ENCODE results near the gene CLEC14A. TPM values are rescaled to one million over a fixed set of nuclear protein-coding genes. Genes with fewer than 3 reads are reported as not detected.

Gene CLEC14A
- total RNA-seq, 1 experiment from 2014 or later, result not detected

DNA sequence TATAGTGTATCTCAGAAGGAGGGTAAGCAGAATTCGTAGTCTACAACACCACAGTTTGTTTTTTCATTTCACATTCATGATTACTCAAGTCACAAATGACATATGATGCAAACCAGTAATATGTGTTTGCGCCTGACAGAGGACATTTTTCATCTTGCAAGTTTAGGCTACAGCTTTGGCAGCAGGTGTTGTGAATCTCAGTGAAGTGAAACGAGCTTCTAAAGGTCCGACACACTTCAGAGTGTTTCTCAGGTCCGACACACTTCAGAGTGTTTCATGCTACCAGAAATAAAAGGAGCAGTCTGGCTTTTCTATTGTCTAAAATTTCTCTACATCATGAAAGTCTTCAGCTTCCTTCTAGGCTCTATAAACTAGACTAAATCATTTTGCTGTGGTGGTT lies 22.7 kb downstream of the CLEC14A start:
- no peak overlapping the region for H3K4me3 Mint-ChIP-seq (ENCODE audit: low read depth, unreplicated experiment)
- TF ChIP-seq, protein P1, sequence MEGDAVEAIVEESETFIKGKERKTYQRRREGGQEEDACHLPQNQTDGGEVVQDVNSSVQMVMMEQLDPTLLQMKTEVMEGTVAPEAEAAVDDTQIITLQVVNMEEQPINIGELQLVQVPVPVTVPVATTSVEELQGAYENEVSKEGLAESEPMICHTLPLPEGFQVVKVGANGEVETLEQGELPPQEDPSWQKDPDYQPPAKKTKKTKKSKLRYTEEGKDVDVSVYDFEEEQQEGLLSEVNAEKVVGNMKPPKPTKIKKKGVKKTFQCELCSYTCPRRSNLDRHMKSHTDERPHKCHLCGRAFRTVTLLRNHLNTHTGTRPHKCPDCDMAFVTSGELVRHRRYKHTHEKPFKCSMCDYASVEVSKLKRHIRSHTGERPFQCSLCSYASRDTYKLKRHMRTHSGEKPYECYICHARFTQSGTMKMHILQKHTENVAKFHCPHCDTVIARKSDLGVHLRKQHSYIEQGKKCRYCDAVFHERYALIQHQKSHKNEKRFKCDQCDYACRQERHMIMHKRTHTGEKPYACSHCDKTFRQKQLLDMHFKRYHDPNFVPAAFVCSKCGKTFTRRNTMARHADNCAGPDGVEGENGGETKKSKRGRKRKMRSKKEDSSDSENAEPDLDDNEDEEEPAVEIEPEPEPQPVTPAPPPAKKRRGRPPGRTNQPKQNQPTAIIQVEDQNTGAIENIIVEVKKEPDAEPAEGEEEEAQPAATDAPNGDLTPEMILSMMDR (IDR thresholded peaks at IDR 0.05; ENCODE audit: unreplicated experiment), result no peak
- no peak overlapping the region for H3K27ac Mint-ChIP-seq (ENCODE audit: unreplicated experiment)
- peaks cover 33% of the 10 kb centered on the region for H3K27me3 Mint-ChIP-seq (ENCODE audit: unreplicated experiment)
- peaks cover 4% of the 10 kb centered on the region for H3K9me3 Mint-ChIP-seq (ENCODE audit: low read depth, unreplicated experiment)
- no peak for DNase-seq
- CTCF ChIA-PET, result no interaction called here
- intact Hi-C loops (cut with micrococcal nuclease; ENCODE audit: unreplicated experiment), result no loop called here
- no peaks in the 10 kb centered on the region for H3K4me1 Mint-ChIP-seq (ENCODE audit: low read depth, unreplicated experiment)
- no TSS peak for BruUV-seq (replicated peaks)
- H3K36me3 Mint-ChIP-seq (ENCODE audit: insufficient read depth, unreplicated experiment), result no peaks in the 10 kb centered on the region

DNA sequence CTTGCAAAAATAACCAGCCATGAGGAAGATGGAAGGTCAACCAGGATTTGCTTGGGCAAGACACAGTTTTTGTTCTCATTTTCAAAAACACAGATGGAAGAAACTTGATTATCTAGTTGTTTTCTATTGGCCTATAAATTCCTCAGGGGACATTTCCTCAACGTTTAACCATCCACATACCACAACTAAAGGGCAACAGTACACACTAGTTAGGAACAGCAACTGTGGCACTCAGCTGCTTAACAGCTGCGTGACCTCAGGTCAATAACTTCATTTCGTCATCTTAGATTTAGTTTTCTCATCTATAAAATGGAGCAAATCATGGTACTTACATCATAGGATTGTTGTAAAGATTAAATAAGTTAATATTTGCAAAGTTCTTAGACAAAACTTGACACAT lies 29.5 kb downstream of the CLEC14A start:
- H3K4me3 Mint-ChIP-seq (ENCODE audit: low read depth, unreplicated experiment), result no peak overlapping the region
- no peaks in the 10 kb centered on the region for H3K4me1 Mint-ChIP-seq (ENCODE audit: low read depth, unreplicated experiment)
- no TSS peak for BruUV-seq (replicated peaks)
- no peak for DNase-seq
- H3K27me3 Mint-ChIP-seq (ENCODE audit: unreplicated experiment), result peaks cover 10% of the 10 kb centered on the region
- H3K27ac Mint-ChIP-seq (ENCODE audit: unreplicated experiment), result no peak overlapping the region
- H3K36me3 Mint-ChIP-seq (ENCODE audit: insufficient read depth, unreplicated experiment), result no peaks in the 10 kb centered on the region
- H3K9me3 Mint-ChIP-seq (ENCODE audit: low read depth, unreplicated experiment), result peaks cover 4% of the 10 kb centered on the region
- CTCF ChIA-PET, result no interaction called here
- intact Hi-C loops (cut with micrococcal nuclease; ENCODE audit: unreplicated experiment), result no loop called here
- TF ChIP-seq, protein P1 (IDR thresholded peaks at IDR 0.05; ENCODE audit: unreplicated experiment), result no peak

DNA sequence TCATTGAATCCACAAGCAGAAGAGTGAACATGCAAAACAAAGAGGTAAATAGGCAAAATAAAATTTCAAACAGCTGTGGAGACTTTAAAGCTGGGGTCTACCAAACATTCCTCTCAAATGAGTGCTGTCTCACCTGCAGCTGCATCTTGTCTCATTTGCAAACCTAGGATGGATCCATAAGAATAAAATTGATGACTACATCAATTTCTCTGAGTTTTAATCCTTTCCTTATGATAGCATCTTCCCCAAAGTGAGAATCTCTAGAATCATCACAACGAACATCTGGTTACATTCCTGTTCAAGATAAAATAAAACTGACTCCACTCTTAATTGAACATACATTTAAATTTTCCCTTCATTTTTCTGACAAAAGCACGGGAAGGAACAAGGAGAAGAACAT lies 29.9 kb downstream of the CLEC14A start:
- BruUV-seq (replicated peaks), result no TSS peak

DNA sequence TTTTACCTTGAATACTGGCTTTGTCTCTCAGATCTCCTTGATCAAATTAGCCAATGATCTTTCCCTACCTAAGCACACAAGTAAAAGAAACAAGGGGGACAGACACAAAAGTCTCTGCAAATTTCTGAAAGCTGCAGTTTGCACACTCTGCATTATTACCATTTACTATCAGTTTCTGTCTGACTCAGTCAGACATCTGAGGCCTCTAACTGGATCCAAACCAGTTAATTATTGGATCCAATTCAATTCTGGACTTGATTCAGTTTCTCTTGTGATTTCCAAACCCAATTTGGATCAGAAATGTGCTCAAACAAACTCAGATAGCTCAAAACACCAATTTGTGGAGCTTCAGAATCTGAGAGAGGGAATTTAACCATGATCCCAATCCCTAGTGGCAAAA lies 31.6 kb downstream of the CLEC14A start:
- H3K9me3 Mint-ChIP-seq (ENCODE audit: low read depth, unreplicated experiment), result no peaks in the 10 kb centered on the region
- TF ChIP-seq, protein P1 (IDR thresholded peaks at IDR 0.05; ENCODE audit: unreplicated experiment), result no peak
- CTCF ChIA-PET, result no interaction called here

More for the DNA sequence above, 29.9 kb downstream of the CLEC14A start:
- H3K27me3 Mint-ChIP-seq (ENCODE audit: unreplicated experiment), result peaks cover 6% of the 10 kb centered on the region
- H3K27ac Mint-ChIP-seq (ENCODE audit: unreplicated experiment), result no peak overlapping the region
- H3K4me1 Mint-ChIP-seq (ENCODE audit: low read depth, unreplicated experiment), result no peaks in the 10 kb centered on the region
- H3K9me3 Mint-ChIP-seq (ENCODE audit: low read depth, unreplicated experiment), result peaks cover under 1% of the 10 kb centered on the region
- CTCF ChIA-PET, result no interaction called here
- DNase-seq, result no peak
- no peaks in the 10 kb centered on the region for H3K36me3 Mint-ChIP-seq (ENCODE audit: insufficient read depth, unreplicated experiment)
- TF ChIP-seq, protein P1 (IDR thresholded peaks at IDR 0.05; ENCODE audit: unreplicated experiment), result no peak
- H3K4me3 Mint-ChIP-seq (ENCODE audit: low read depth, unreplicated experiment), result no peak overlapping the region
- intact Hi-C loops (cut with micrococcal nuclease; ENCODE audit: unreplicated experiment), result no loop called here

More for the DNA sequence above, 31.6 kb downstream of the CLEC14A start:
- no peak overlapping the region for H3K4me3 Mint-ChIP-seq (ENCODE audit: low read depth, unreplicated experiment)
- no peaks in the 10 kb centered on the region for H3K36me3 Mint-ChIP-seq (ENCODE audit: insufficient read depth, unreplicated experiment)
- no TSS peak for BruUV-seq (replicated peaks)
- no peak overlapping the region for H3K27ac Mint-ChIP-seq (ENCODE audit: unreplicated experiment)
- H3K27me3 Mint-ChIP-seq (ENCODE audit: unreplicated experiment), result no peaks in the 10 kb centered on the region
- H3K4me1 Mint-ChIP-seq (ENCODE audit: low read depth, unreplicated experiment), result no peaks in the 10 kb centered on the region
- DNase-seq, result no peak
- intact Hi-C loops (cut with micrococcal nuclease; ENCODE audit: unreplicated experiment), result no loop called here
